Measurements from ENCODE around the gene TRIM71.

TRIM71 gene

GRCh38 chr3:32862936-32863487 lies 45.2 kb downstream of the TRIM71 start:
- H3K27ac ChIP-seq (ENCODE audit: low read depth, low read length): no peak overlapping the region
- H3K4me3 ChIP-seq (ENCODE audit: low read length): no peak overlapping the region
- H3K27me3 ChIP-seq (ENCODE audit: control insufficient read depth, insufficient read depth, low read length): no peaks in the 10 kb centered on the region
- no peaks in the 10 kb centered on the region for H3K4me1 ChIP-seq (ENCODE audit: control insufficient read depth, insufficient read depth, low read length)
- no peak overlapping the region for H3K9ac ChIP-seq (ENCODE audit: low read length)
- no peaks in the 10 kb centered on the region for H3K36me3 ChIP-seq (ENCODE audit: control insufficient read depth, insufficient read depth, low read length)

GRCh38 chr3:32865383-32865782 lies 47.6 kb downstream of the TRIM71 start:
- H3K27me3 ChIP-seq (ENCODE audit: control insufficient read depth, insufficient read depth, low read length): no peaks in the 10 kb centered on the region
- H3K27ac ChIP-seq (ENCODE audit: low read depth, low read length): no peak overlapping the region
- no peaks in the 10 kb centered on the region for H3K4me1 ChIP-seq (ENCODE audit: control insufficient read depth, insufficient read depth, low read length)
- no peaks in the 10 kb centered on the region for H3K36me3 ChIP-seq (ENCODE audit: control insufficient read depth, insufficient read depth, low read length)
- H3K4me3 ChIP-seq (ENCODE audit: low read length): no peak overlapping the region
- no peak overlapping the region for H3K9ac ChIP-seq (ENCODE audit: low read length)

- Histone ChIP-seq H3K27ac (ENCODE audit: low read depth, low read length) (no peak overlapping the region), H3K4me1 (ENCODE audit: control insufficient read depth, insufficient read depth, low read length) (no peaks in the 10 kb centered on the region), H3K36me3 (ENCODE audit: control insufficient read depth, insufficient read depth, low read length) (no peaks in the 10 kb centered on the region), H3K9ac (ENCODE audit: low read length) (no peak overlapping the region), H3K27me3 (ENCODE audit: control insufficient read depth, insufficient read depth, low read length) (no peaks in the 10 kb centered on the region), H3K4me3 (ENCODE audit: low read length) (no peak overlapping the region)
Measured at GRCh38 chr3:32866533-32866932, 48.7 kb downstream of the TRIM71 start.

GRCh38 chr3:32867954-32868353 lies 50.2 kb downstream of the TRIM71 start:
- Histone ChIP-seq H3K4me1 (ENCODE audit: control insufficient read depth, insufficient read depth, low read length) (peaks cover 3% of the 10 kb centered on the region), H3K36me3 (ENCODE audit: control insufficient read depth, insufficient read depth, low read length) (no peaks in the 10 kb centered on the region), H3K27ac (ENCODE audit: low read depth, low read length) (no peak overlapping the region), H3K9ac (ENCODE audit: low read length) (no peak overlapping the region), H3K4me3 (ENCODE audit: low read length) (no peak overlapping the region), H3K27me3 (ENCODE audit: control insufficient read depth, insufficient read depth, low read length) (no peaks in the 10 kb centered on the region)

GRCh38 chr3:32868719-32869512 lies 51.1 kb downstream of the TRIM71 start:
- H3K36me3 ChIP-seq (ENCODE audit: control insufficient read depth, insufficient read depth, low read length): no peaks in the 10 kb centered on the region
- H3K27ac ChIP-seq (ENCODE audit: low read depth, low read length): no peak overlapping the region
- no peak overlapping the region for H3K9ac ChIP-seq (ENCODE audit: low read length)
- peaks cover 12% of the 10 kb centered on the region for H3K4me1 ChIP-seq (ENCODE audit: control insufficient read depth, insufficient read depth, low read length)
- H3K27me3 ChIP-seq (ENCODE audit: control insufficient read depth, insufficient read depth, low read length): no peaks in the 10 kb centered on the region
- no peak overlapping the region for H3K4me3 ChIP-seq (ENCODE audit: low read length)

- Histone ChIP-seq H3K36me3 (ENCODE audit: control insufficient read depth, insufficient read depth, low read length) (no peaks in the 10 kb centered on the region), H3K4me3 (ENCODE audit: low read length) (no peak overlapping the region), H3K27ac (ENCODE audit: low read depth, low read length) (no peak overlapping the region), H3K4me1 (ENCODE audit: control insufficient read depth, insufficient read depth, low read length) (peaks cover 12% of the 10 kb centered on the region), H3K27me3 (ENCODE audit: control insufficient read depth, insufficient read depth, low read length) (no peaks in the 10 kb centered on the region), H3K9ac (ENCODE audit: low read length) (no peak overlapping the region)
Measured at GRCh38 chr3:32869513-32870047, 51.8 kb downstream of the TRIM71 start.

- Histone ChIP-seq H3K4me1 (ENCODE audit: control insufficient read depth, insufficient read depth, low read length) (peaks cover 12% of the 10 kb centered on the region), H3K27me3 (ENCODE audit: control insufficient read depth, insufficient read depth, low read length) (no peaks in the 10 kb centered on the region), H3K36me3 (ENCODE audit: control insufficient read depth, insufficient read depth, low read length) (no peaks in the 10 kb centered on the region), H3K9ac (ENCODE audit: low read length) (no peak overlapping the region), H3K27ac (ENCODE audit: low read depth, low read length) (no peak overlapping the region), H3K4me3 (ENCODE audit: low read length) (no peak overlapping the region)
Measured at GRCh38 chr3:32870373-32871095, 52.7 kb downstream of the TRIM71 start.

- H3K36me3 ChIP-seq (ENCODE audit: control insufficient read depth, insufficient read depth, low read length): no peaks in the 10 kb centered on the region
- H3K4me3 ChIP-seq (ENCODE audit: low read length): no peak overlapping the region
- peaks cover 12% of the 10 kb centered on the region for H3K4me1 ChIP-seq (ENCODE audit: control insufficient read depth, insufficient read depth, low read length)
- no peaks in the 10 kb centered on the region for H3K27me3 ChIP-seq (ENCODE audit: control insufficient read depth, insufficient read depth, low read length)
- no peak overlapping the region for H3K9ac ChIP-seq (ENCODE audit: low read length)
- no peak overlapping the region for H3K27ac ChIP-seq (ENCODE audit: low read depth, low read length)
Measured at GRCh38 chr3:32871273-32871672, 53.5 kb downstream of the TRIM71 start.

- Histone ChIP-seq H3K36me3 (ENCODE audit: control insufficient read depth, insufficient read depth, low read length) (no peaks in the 10 kb centered on the region), H3K27ac (ENCODE audit: low read depth, low read length) (no peak overlapping the region), H3K27me3 (ENCODE audit: control insufficient read depth, insufficient read depth, low read length) (no peaks in the 10 kb centered on the region), H3K4me3 (ENCODE audit: low read length) (no peak overlapping the region), H3K4me1 (ENCODE audit: control insufficient read depth, insufficient read depth, low read length) (peaks cover 12% of the 10 kb centered on the region), H3K9ac (ENCODE audit: low read length) (no peak overlapping the region)
Measured at GRCh38 chr3:32872487-32873382, 54.9 kb downstream of the TRIM71 start.

- H3K27me3 ChIP-seq (ENCODE audit: control insufficient read depth, insufficient read depth, low read length): no peaks in the 10 kb centered on the region
- H3K4me1 ChIP-seq (ENCODE audit: control insufficient read depth, insufficient read depth, low read length): peaks cover 12% of the 10 kb centered on the region
- no peaks in the 10 kb centered on the region for H3K36me3 ChIP-seq (ENCODE audit: control insufficient read depth, insufficient read depth, low read length)
- H3K9ac ChIP-seq (ENCODE audit: low read length): no peak overlapping the region
- H3K4me3 ChIP-seq (ENCODE audit: low read length): no peak overlapping the region
- H3K27ac ChIP-seq (ENCODE audit: low read depth, low read length): no peak overlapping the region
Measured at GRCh38 chr3:32873531-32874130, 55.8 kb downstream of the TRIM71 start.

- Histone ChIP-seq H3K4me1 (ENCODE audit: control insufficient read depth, insufficient read depth, low read length) (peaks cover 12% of the 10 kb centered on the region), H3K36me3 (ENCODE audit: control insufficient read depth, insufficient read depth, low read length) (no peaks in the 10 kb centered on the region), H3K4me3 (ENCODE audit: low read length) (no peak overlapping the region), H3K9ac (ENCODE audit: low read length) (no peak overlapping the region), H3K27ac (ENCODE audit: low read depth, low read length) (no peak overlapping the region), H3K27me3 (ENCODE audit: control insufficient read depth, insufficient read depth, low read length) (no peaks in the 10 kb centered on the region)
Measured at GRCh38 chr3:32876920-32877319, 59.1 kb downstream of the TRIM71 start.
